Keratinocyte (primary cell): ENCODE results near the gene PES1. TPM values are rescaled to one million over a fixed set of nuclear protein-coding genes. Genes with fewer than 3 reads are reported as not detected.

Experiments used
- DNase-seq: peaks from one replicate; pipeline ENCODE4 v3.0.0-alpha.2; 2011; ENCODE audit warnings: low read depth, missing footprints, low spot score
- FAIRE-seq: peaks from 2 replicates; lab custom pipeline; 2011; peaks lifted over from hg19 to GRCh38; lab: Jason Lieb, UNC
- H2AFZ ChIP-seq: 2 replicates; pipeline ENCODE4 v1.6.0; 2012; ENCODE audit warnings: low read length, control low read depth, inconsistent platforms; ENCODE audit not compliant: control insufficient read depth
- H3K27ac ChIP-seq: 2 replicates; pipeline ENCODE4 v1.5.1; 2011; ENCODE audit warnings: low read length; ENCODE audit not compliant: control insufficient read depth, insufficient read depth
- H3K27me3 ChIP-seq: 3 replicates; pipeline ENCODE4 v1.6.0; 2011; ENCODE audit warnings: low read length; ENCODE audit not compliant: control insufficient read depth, insufficient read depth; ENCODE audit errors: extremely low read depth
- H3K36me3 ChIP-seq, 2 experiments: 2 replicates in 1 of 2; 3 replicates in 1 of 2; pipeline ENCODE4 v1.5.1; 2011; ENCODE audit warnings: low read length in 2 of 2, mild to moderate bottlenecking in 1 of 2; ENCODE audit not compliant: control insufficient read depth in 2 of 2, insufficient read depth in 2 of 2; ENCODE audit errors: extremely low read depth in 1 of 2
- H3K4me1 ChIP-seq: 3 replicates; pipeline ENCODE4 v1.5.1; 2011; ENCODE audit warnings: low read length; ENCODE audit not compliant: control insufficient read depth, insufficient read depth; ENCODE audit errors: extremely low read depth
- H3K4me2 ChIP-seq: 3 replicates; pipeline ENCODE4 v1.6.0; 2011; ENCODE audit warnings: low read depth, low read length; ENCODE audit not compliant: control insufficient read depth, insufficient read depth; ENCODE audit errors: extremely low read depth
- H3K4me3 ChIP-seq, 3 experiments: fragments of 200-600 bp in 1 of 3; sonication (generic) in 1 of 3; 2 replicates in 2 of 3; 3 replicates in 1 of 3; pipeline ENCODE4 v1.5.1; 2011 to 2016; ENCODE audit warnings: low read length in 3 of 3, mild to moderate bottlenecking in 3 of 3, control low read depth in 2 of 3, inconsistent platforms in 1 of 3, low read depth in 1 of 3, mixed read lengths in 1 of 3, mixed run types in 1 of 3, moderate library complexity in 1 of 3; ENCODE audit not compliant: control insufficient read depth in 2 of 3, insufficient read depth in 2 of 3; ENCODE audit errors: extremely low read depth in 1 of 3
- H3K79me2 ChIP-seq: 2 replicates; pipeline ENCODE4 v1.6.0; 2012; ENCODE audit warnings: low read length; ENCODE audit not compliant: control insufficient read depth, insufficient read depth
- H3K9ac ChIP-seq: 3 replicates; pipeline ENCODE4 v1.6.0; 2011; ENCODE audit warnings: low read length; ENCODE audit not compliant: control insufficient read depth, insufficient read depth; ENCODE audit errors: extremely low read depth
- H3K9me1 ChIP-seq: 3 replicates; pipeline ENCODE4 v1.6.0; 2011; ENCODE audit warnings: low read length; ENCODE audit not compliant: control insufficient read depth, insufficient read depth; ENCODE audit errors: extremely low read depth
- H3K9me3 ChIP-seq: 2 replicates; pipeline ENCODE4 v1.5.1; 2012; ENCODE audit warnings: low read depth, low read length; ENCODE audit not compliant: control insufficient read depth
- H4K20me1 ChIP-seq: 3 replicates; pipeline ENCODE4 v1.6.0; 2011; ENCODE audit warnings: low read length; ENCODE audit not compliant: control insufficient read depth, insufficient read depth; ENCODE audit errors: extremely low read depth
- CTCF ChIP-seq, 3 experiments: IDR thresholded peaks in 1 of 3; conservative IDR thresholded peaks in 1 of 3; optimal IDR thresholded peaks in 1 of 3; 2 replicates in 2 of 3; 3 replicates in 1 of 3; pipeline versions ENCODE3 to v1.5.1; 2011; ENCODE audit warnings: low read length in 3 of 3, mild to moderate bottlenecking in 3 of 3, moderate library complexity in 2 of 3, control low read depth in 1 of 3, inconsistent platforms in 1 of 3; ENCODE audit not compliant: insufficient read depth in 2 of 3; ENCODE audit errors: extremely low read depth in 1 of 3
- EZH2 ChIP-seq: IDR thresholded peaks from one replicate; pipeline ENCODE4 v1.6.1; 2012; ENCODE audit warnings: inconsistent platforms, mild to moderate bottlenecking, low read length, moderate library complexity
- dilution Hi-C: fragments of 300-500 bp; cut with MboI; formaldehyde crosslinking; loops from one replicate; pipeline ENCODE4 v1.7.0; 2020; ENCODE audit warnings: low sequenced_read_pairs; ENCODE audit not compliant: extremely low pct_ligation_motif_present
- polyA plus RNA-seq, 5 experiments: library from polyadenylated mRNA; depleted of rRNA in 3 of 5; stranded (reverse) in 3 of 5; stranded (forward) in 1 of 5; unstranded in 1 of 5; fragments of >200 nt; gene quantifications; 1 replicate in 1 of 5; 2 replicates in 3 of 5; 3 replicates in 1 of 5; pipeline versions ENCODE4 v1.2.1 to v1.2.3, GENCODE V29; 2011 to 2012; ENCODE audit warnings: missing spikeins in 2 of 5, low read depth in 1 of 5, low replicate concordance in 1 of 5

PES1 gene
- polyA plus RNA-seq, 1 donor (not counting 4 experiments of a cell fraction or from before 2014, with no cell fraction given), result 116 TPM

- no peak for FAIRE-seq
- no peak overlapping the region for H2AFZ ChIP-seq
- no peaks in the 10 kb centered on the region for H3K9me3 ChIP-seq
- H3K9ac ChIP-seq, result no peak overlapping the region
- peaks cover 6% of the 10 kb centered on the region for H3K4me1 ChIP-seq
- H3K27me3 ChIP-seq, result peaks cover 19% of the 10 kb centered on the region
- H3K79me2 ChIP-seq, result no peaks in the 10 kb centered on the region
- no peaks in the 10 kb centered on the region for H3K36me3 ChIP-seq
- H3K4me3 ChIP-seq, result no peak overlapping the region
- H3K4me2 ChIP-seq, result no peak overlapping the region
- dilution Hi-C loops, result no loop called here
- no peaks in the 10 kb centered on the region for H4K20me1 ChIP-seq
- no peak overlapping the region for H3K27ac ChIP-seq
- TF ChIP-seq CTCF (optimal IDR thresholded peaks at IDR 0.05 in 1 of 3, IDR thresholded peaks at IDR 0.05 in 1 of 3, conservative IDR thresholded peaks at IDR 0.05 in 1 of 3; ENCODE audit: extremely low read depth in 1 of 3, insufficient read depth in 2 of 3, low read length in 3 of 3) (no peak), EZH2 (no peak)
- H3K9me1 ChIP-seq, result no peaks in the 10 kb centered on the region
- DNase-seq, result no peak
Measured at GRCh38 chr22:30564045-30564760, 27.5 kb downstream of the PES1 start.

GRCh38 chr22:30562366-30562765, 29.3 kb downstream of the PES1 start:
- Histone ChIP-seq H3K79me2 (no peaks in the 10 kb centered on the region), H2AFZ (no peak overlapping the region), H3K9me1 (no peaks in the 10 kb centered on the region), H3K4me3 (no peak overlapping the region), H3K9me3 (no peaks in the 10 kb centered on the region), H4K20me1 (no peaks in the 10 kb centered on the region), H3K4me1 (peaks cover 6% of the 10 kb centered on the region), H3K36me3 (no peaks in the 10 kb centered on the region), H3K27ac (no peak overlapping the region), H3K9ac (no peak overlapping the region), H3K27me3 (peaks cover 15% of the 10 kb centered on the region), H3K4me2 (no peak overlapping the region)
- FAIRE-seq (peak; percentile 13), DNase-seq (peak; percentile 38)
- no peak for TF ChIP-seq CTCF (optimal IDR thresholded peaks at IDR 0.05 in 1 of 3, IDR thresholded peaks at IDR 0.05 in 1 of 3, conservative IDR thresholded peaks at IDR 0.05 in 1 of 3; ENCODE audit: extremely low read depth in 1 of 3, insufficient read depth in 2 of 3, low read length in 3 of 3)
- dilution Hi-C loops, result no loop called here
